ENCODE results near the gene ASH1L.
A peak's percentile ranks its signal among the peaks of the same experiment; 100 is the strongest.

ASH1L gene

GRCh38 chr1:155324717-155325602 lies 237.6 kb downstream of the ASH1L start:
- DNase-seq: peak; percentile 80

- peak; percentile 94 for DNase-seq
Observed at GRCh38 chr1:155324037-155324716, 238.4 kb downstream of the ASH1L start.

- peak; percentile 91 for DNase-seq
Observed at GRCh38 chr1:155323729-155324036, 238.9 kb downstream of the ASH1L start.

GRCh38 chr1:155322953-155323728 lies 239.5 kb downstream of the ASH1L start:
- DNase-seq: peak; percentile 98

GRCh38 chr1:155322571-155322952 lies 240.0 kb downstream of the ASH1L start:
- peak; percentile 70 for DNase-seq

GRCh38 chr1:155321639-155322503 lies 240.7 kb downstream of the ASH1L start:
- no peak for DNase-seq

GRCh38 chr1:155320661-155321617 lies 241.7 kb downstream of the ASH1L start, which contains the start of gene RUSC1:
Gene RUSC1 (plus strand): TSS chr1:155320894. CDS start chr1:155321774, 880 bp downstream.
- peak; percentile 87 for DNase-seq

- no peak for DNase-seq
Observed at GRCh38 chr1:155320252-155320651, 242.4 kb downstream of the ASH1L start.

GRCh38 chr1:155319536-155319935 lies 243.1 kb downstream of the ASH1L start:
- no peak for DNase-seq

GRCh38 chr1:155318082-155318481 lies 244.5 kb downstream of the ASH1L start:
- DNase-seq: no peak

GRCh38 chr1:155316922-155317321 lies 245.7 kb downstream of the ASH1L start:
- no peak for DNase-seq

GRCh38 chr1:155313261-155313660 lies 249.3 kb downstream of the ASH1L start:
- DNase-seq: no peak

GRCh38 chr1:155309423-155310021 lies 253.1 kb downstream of the ASH1L start:
- DNase-seq: no peak

- DNase-seq: peak; percentile 95
Observed at GRCh38 chr1:155308493-155309422, 253.8 kb downstream of the ASH1L start, which contains the start of gene FDPS. Gene FDPS (plus strand): TSS chr1:155308866. CDS start chr1:155309790, 924 bp downstream.

- no peak for DNase-seq
Observed at GRCh38 chr1:155307247-155307740, 255.3 kb downstream of the ASH1L start.

GRCh38 chr1:155305881-155306391 lies 256.7 kb downstream of the ASH1L start:
- no peak for DNase-seq

GRCh38 chr1:155304558-155305063 lies 258.0 kb downstream of the ASH1L start:
- no peak for DNase-seq

GRCh38 chr1:155301342-155301841 lies 261.2 kb downstream of the ASH1L start, which contains the start of gene PKLR:
Gene PKLR (minus strand): TSS chr1:155301438. CDS start chr1:155301395, 43 bp downstream.
- no peak for DNase-seq
